Fibroblast of villous mesenchyme (primary cell): ENCODE results near the gene CLDN25. TPM values are rescaled to one million over a fixed set of nuclear protein-coding genes. Genes with fewer than 3 reads are reported as not detected.

Experiments
- DNase-seq: peaks from one replicate; pipeline ENCODE4 v3.0.0-alpha.2; 2010; ENCODE audit warnings: low read depth
- H3K4me3 ChIP-seq: 2 replicates; pipeline ENCODE4 v1.5.1; 2011; ENCODE audit warnings: low read depth, mild to moderate bottlenecking, low read length
- total RNA-seq: library from RNA; depleted of rRNA; stranded (reverse); fragments of >200 nt; gene quantifications from 2 replicates; pipeline ENCODE4 v1.2.3, GENCODE V29; 2012
- TF ChIP-seq, protein P1 (sequence below): IDR thresholded peaks from 2 replicates; pipeline ENCODE4 v1.5.1; 2012; ENCODE audit warnings: low read depth, mild to moderate bottlenecking, low read length; ENCODE audit not compliant: insufficient read depth

The CLDN25 gene
- total RNA-seq, 1 donor, result not detected

DNA sequence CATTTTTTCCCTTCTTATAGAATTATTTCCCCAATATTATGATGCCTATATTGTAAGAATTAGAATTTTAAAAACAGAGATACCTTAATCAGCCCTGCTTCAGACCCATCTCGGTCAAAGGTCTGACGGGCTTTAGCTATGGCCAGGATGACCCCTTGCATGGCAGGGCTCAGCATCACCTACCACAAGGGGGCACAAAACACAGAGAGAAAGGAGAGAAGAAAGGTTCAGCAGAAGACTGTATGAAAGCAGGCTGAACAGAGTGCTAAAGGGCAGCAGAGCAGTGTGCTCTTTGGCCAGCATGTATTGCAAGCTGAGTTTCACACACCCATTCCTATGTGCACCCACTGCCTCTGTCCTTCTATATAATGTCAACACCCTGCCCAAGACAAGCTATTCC lies 26.8 kb downstream of the CLDN25 start:
- no peak overlapping the region for H3K4me3 ChIP-seq
- TF ChIP-seq, protein P1, sequence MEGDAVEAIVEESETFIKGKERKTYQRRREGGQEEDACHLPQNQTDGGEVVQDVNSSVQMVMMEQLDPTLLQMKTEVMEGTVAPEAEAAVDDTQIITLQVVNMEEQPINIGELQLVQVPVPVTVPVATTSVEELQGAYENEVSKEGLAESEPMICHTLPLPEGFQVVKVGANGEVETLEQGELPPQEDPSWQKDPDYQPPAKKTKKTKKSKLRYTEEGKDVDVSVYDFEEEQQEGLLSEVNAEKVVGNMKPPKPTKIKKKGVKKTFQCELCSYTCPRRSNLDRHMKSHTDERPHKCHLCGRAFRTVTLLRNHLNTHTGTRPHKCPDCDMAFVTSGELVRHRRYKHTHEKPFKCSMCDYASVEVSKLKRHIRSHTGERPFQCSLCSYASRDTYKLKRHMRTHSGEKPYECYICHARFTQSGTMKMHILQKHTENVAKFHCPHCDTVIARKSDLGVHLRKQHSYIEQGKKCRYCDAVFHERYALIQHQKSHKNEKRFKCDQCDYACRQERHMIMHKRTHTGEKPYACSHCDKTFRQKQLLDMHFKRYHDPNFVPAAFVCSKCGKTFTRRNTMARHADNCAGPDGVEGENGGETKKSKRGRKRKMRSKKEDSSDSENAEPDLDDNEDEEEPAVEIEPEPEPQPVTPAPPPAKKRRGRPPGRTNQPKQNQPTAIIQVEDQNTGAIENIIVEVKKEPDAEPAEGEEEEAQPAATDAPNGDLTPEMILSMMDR, result peak; percentile 54
- DNase-seq, result peak; percentile 41

DNA sequence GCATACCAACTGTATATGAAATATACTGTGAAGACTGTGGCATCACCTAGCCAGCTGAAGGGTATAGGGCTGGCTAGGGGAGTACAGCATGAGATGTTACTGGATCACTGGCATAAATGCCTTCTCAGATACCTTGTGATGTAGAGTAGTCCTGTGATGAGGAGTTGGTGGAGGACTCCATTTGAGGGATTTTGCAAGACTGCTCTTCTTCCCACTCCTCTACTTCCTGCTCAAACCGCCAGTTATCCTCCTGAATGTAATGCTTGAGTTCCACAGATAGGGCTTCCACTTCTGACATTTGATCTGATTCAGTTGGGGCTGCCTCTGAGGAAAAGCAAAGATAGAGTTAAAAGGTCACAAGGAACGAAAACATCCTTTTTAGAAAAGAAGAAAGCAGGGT lies 29.3 kb downstream of the CLDN25 start:
- TF ChIP-seq, protein P1, result no peak
- H3K4me3 ChIP-seq, result no peak overlapping the region
- no peak for DNase-seq

DNA sequence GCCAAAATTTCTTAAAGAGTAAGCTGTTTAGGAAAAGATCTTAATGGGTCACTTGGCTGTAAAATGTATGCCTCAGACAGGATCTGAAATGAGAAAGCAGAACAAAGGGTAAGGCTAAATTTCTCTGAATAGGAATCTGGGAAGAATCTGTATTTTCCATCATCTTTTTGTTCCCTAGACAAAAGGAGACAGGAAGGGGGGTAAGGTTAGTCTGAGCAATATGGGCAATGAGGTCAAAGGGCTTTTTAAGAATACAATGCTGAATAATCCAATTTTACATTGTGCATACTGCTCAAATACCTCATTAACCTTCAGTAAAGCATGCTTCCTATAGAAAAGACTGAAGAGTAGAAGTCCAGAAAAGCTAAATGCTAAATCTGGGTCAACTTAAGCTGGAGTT lies 34.6 kb downstream of the CLDN25 start:
- no peak overlapping the region for H3K4me3 ChIP-seq
- DNase-seq, result no peak
- TF ChIP-seq, protein P1, result no peak

DNA sequence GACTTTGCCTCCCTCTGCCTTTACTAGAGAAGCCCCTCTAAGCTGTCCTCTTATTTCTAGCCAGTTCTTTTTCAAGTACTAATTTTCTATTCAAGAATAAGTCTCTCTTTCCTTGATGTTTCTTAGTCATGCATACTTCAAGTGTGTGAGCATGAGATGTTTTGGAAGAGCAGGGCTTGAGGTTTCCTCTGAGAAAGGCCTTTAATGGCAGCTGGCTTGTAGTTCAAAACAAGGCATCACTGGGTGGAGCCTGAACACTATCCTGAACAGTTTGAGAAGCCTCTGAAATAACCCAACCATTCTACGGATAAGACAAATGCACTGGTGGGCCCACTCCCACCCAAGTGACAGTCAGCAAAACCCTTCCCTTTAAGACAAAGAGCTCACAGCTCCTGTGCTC lies 37.6 kb downstream of the CLDN25 start:
- TF ChIP-seq, protein P1, result no peak
- H3K4me3 ChIP-seq, result no peak overlapping the region
- DNase-seq, result peak; percentile 7

DNA sequence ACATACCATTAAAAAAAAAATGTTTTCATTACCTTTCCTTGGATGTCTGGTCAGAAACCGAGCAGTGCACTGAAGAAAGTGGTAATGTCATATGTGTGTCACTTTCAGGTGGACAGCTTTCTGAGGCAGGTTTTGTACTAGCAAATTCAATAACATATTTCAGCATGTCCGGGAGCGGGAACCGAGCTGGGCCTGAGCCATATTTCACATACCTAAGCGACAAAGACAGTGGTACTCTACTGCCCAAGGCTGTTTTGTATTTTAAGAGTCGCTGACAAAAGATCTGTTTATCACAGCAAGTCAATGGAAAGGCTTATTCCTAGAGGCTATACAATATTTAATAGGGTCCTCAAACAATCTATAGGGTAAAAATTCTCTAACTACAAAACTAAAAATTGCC lies 38.0 kb downstream of the CLDN25 start:
- H3K4me3 ChIP-seq, result no peak overlapping the region
- DNase-seq, result no peak
- TF ChIP-seq, protein P1, result no peak

DNA sequence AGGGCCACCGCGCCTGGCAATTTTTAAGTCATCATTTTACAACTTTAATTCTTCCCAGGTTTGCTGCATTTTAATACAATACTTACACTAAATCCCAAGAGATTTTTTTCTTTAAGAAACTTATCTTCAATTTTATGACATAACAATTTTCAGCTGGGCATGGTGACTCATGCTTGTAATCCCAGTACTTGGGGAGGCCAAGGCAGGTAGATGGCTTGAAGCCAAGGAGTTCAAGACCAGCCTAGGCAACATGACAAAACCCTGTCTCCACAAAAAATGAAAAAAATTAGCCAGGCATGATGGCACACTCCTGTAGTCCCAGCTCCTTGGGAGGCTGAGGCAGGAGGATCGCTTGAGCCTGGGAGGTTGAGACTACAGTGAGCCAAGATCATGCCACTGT lies 38.8 kb downstream of the CLDN25 start:
- TF ChIP-seq, protein P1, result no peak
- H3K4me3 ChIP-seq, result no peak overlapping the region
- peak; percentile 6 for DNase-seq

DNA sequence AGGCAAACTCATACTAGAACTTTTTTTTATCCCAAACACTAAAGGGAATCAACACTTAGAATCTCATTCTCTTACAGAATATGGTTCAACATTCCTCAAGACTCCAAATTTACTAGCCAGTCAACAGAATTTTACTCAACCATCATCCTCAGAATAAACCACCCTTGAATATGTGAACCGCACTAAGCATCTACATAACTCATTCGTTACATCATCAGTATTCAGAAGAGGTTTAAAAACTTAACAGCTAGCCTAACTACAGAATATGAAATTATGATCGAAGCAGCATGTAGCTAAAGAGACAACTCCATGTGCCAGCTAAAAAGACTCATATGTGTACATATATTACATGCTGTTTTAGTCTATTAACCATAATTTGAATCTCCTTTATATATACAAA lies 47.9 kb downstream of the CLDN25 start:
- no peak overlapping the region for H3K4me3 ChIP-seq
- DNase-seq, result no peak
- TF ChIP-seq, protein P1, result no peak
